ENCODE data around the gene NRXN3.

NRXN3 gene

DNA sequence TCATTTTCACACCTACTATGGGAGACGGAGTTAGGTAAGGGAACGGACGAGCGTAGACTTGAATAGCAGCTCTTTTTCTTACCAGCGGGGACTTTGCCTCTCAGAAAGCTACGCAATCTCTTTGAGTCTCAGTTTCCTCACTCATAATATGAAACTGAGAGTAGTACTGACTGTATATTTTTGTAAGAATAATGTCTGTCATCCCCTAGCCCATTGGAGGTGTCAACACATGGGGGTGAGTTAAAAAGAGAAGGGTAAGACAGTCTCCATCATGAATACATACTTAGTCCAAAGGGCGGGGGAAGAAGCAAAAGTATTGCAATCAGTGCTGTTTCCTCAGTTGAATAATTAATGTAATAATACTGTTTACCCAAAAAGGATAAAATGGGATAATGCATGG, 592.2 kb downstream of the NRXN3 start:
- no peak overlapping the region for H3K4me3 ChIP-seq (ENCODE audit: low read length)
- H3K36me3 ChIP-seq (ENCODE audit: insufficient read depth, low read depth, low read length): no peaks in the 10 kb centered on the region
- no peak overlapping the region for H3K9ac ChIP-seq (ENCODE audit: low read depth, low read length)
- peaks cover 17% of the 10 kb centered on the region; the same call in 1 of the 2 replicates for H3K4me1 ChIP-seq (ENCODE audit: insufficient read depth, low read length)
- H3K27me3 ChIP-seq (ENCODE audit: insufficient read depth, low read length): no peaks in the 10 kb centered on the region
- no peaks in the 10 kb centered on the region for H3K9me3 ChIP-seq (ENCODE audit: insufficient read depth, low read depth, low read length)
- H3K27ac ChIP-seq (ENCODE audit: low read length): no peak overlapping the region

DNA sequence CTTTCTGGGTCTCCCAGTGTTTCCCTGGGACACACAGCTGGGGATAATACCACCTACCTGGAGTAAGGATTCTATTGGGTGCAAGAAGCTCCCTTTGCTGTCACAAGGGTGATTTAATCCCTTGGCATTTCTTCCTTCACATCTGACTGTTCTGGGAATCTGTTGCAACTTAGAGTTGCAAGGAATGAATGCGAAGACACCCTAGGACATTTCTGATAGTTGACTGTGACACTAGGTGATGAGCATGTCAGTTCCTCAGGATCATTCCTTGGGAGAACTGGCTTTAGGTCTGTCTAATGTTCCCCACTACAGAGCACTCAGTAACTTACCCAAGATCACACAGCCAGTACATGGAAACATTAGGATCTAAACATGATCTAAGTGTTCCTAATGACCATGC, 593.6 kb downstream of the NRXN3 start:
- Histone ChIP-seq H3K9me3 (ENCODE audit: insufficient read depth, low read depth, low read length) (no peaks in the 10 kb centered on the region), H3K4me3 (ENCODE audit: low read length) (no peak overlapping the region), H3K27me3 (ENCODE audit: insufficient read depth, low read length) (no peaks in the 10 kb centered on the region), H3K9ac (ENCODE audit: low read depth, low read length) (no peak overlapping the region), H3K4me1 (ENCODE audit: insufficient read depth, low read length) (peaks cover 13% of the 10 kb centered on the region; the same call in 1 of the 2 replicates), H3K36me3 (ENCODE audit: insufficient read depth, low read depth, low read length) (no peaks in the 10 kb centered on the region), H3K27ac (ENCODE audit: low read length) (no peak overlapping the region)

DNA sequence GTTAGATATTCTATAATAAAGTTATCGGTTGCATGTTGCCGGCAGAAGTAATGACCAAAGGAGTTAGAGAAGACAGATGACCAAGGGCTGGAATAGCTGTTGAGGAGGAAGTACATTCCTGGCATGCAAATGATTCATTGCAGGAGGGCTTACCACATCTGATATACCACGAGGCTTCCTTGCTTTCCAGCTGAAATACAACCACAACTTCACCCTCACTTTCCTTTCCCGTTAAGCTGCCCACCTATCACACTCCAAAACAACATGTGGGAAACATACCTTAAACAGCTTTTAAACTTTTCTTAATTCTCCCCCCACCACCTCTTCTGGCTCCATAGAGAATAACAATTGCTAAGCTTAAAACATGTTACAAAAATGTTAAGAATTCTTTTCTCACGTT, 594.1 kb downstream of the NRXN3 start:
- Histone ChIP-seq H3K36me3 (ENCODE audit: insufficient read depth, low read depth, low read length) (no peaks in the 10 kb centered on the region), H3K27ac (ENCODE audit: low read length) (no peak overlapping the region), H3K9ac (ENCODE audit: low read depth, low read length) (no peak overlapping the region; the same call in 1 of the 2 replicates), H3K4me1 (ENCODE audit: insufficient read depth, low read length) (peaks cover 13% of the 10 kb centered on the region; the same call in 1 of the 2 replicates), H3K9me3 (ENCODE audit: insufficient read depth, low read depth, low read length) (no peaks in the 10 kb centered on the region), H3K4me3 (ENCODE audit: low read length) (no peak overlapping the region; the same call in 1 of the 2 replicates), H3K27me3 (ENCODE audit: insufficient read depth, low read length) (no peaks in the 10 kb centered on the region)

DNA sequence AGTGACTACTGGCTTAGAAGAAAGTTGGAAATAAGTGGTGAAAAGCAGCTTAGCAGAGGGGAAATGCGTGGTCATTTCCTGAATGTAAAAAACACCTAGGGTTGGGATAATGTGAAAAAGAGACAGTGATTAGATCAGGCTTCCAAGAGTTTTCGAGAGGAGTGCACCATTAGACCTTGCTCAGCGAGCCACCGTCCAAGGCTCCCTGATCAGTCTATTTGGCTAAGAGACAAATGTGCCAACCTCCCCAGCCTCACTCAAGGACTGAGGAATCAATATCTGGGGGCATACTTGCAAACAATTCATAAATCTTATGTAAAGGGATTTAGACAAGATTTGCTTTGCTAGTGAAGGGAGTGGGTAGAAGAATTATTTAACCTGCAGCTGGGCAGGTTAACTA, 594.5 kb downstream of the NRXN3 start:
- H3K27me3 ChIP-seq (ENCODE audit: insufficient read depth, low read length): no peaks in the 10 kb centered on the region
- peaks cover 13% of the 10 kb centered on the region; the same call in 1 of the 2 replicates for H3K4me1 ChIP-seq (ENCODE audit: insufficient read depth, low read length)
- H3K36me3 ChIP-seq (ENCODE audit: insufficient read depth, low read depth, low read length): no peaks in the 10 kb centered on the region
- H3K9ac ChIP-seq (ENCODE audit: low read depth, low read length): no peak overlapping the region; the same call in 1 of the 2 replicates
- no peaks in the 10 kb centered on the region for H3K9me3 ChIP-seq (ENCODE audit: insufficient read depth, low read depth, low read length)
- no peak overlapping the region for H3K27ac ChIP-seq (ENCODE audit: low read length)
- no peak overlapping the region; the same call in 1 of the 2 replicates for H3K4me3 ChIP-seq (ENCODE audit: low read length)

DNA sequence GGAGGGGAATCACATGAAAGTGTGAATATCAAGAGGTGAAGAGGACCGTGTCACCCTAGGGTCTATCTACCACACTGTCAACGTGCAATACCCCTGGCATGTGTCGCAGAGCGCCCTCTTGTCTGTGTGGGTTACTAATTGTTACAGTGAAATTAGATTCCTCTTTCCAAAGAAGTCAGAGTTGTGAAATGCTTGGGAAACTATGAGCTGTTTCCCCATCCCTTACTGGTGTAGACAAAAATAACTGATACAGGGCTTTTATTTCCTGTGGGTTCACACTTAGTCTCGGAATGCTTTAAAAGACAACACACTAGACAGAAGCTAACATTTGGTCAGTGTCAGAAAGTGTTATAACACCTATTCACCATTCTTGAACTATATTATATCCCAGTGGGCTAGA, 597.3 kb downstream of the NRXN3 start:
- peaks cover 13% of the 10 kb centered on the region; the same call in 1 of the 2 replicates for H3K4me1 ChIP-seq (ENCODE audit: insufficient read depth, low read length)

DNA sequence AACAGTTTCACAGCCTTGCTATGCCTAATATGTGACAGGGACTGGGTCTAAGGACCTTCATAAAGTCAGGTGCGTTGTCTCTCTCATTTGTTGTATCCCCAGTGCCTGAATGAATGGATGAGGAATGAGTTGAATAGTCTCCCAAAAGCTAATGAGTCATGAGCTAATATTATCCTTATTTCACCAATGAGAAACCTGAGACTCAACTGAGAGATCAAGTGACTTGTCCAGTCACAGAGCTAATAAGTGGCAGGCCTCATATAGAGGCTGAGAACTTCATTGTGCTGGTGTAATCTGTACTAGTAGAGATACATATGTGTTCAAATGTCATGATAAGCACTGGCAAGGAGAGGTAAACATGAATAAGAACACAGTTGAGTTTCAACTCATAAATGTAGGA, 612.4 kb downstream of the NRXN3 start:
- Histone ChIP-seq H3K9me3 (ENCODE audit: insufficient read depth, low read depth, low read length) (no peaks in the 10 kb centered on the region), H3K4me1 (ENCODE audit: insufficient read depth, low read length) (no peaks in the 10 kb centered on the region), H3K27me3 (ENCODE audit: insufficient read depth, low read length) (no peaks in the 10 kb centered on the region)

More for the DNA sequence above, 597.3 kb downstream of the NRXN3 start:
- H3K9me3 ChIP-seq (ENCODE audit: insufficient read depth, low read depth, low read length): no peaks in the 10 kb centered on the region
- H3K4me3 ChIP-seq (ENCODE audit: low read length): no peak overlapping the region
- no peaks in the 10 kb centered on the region for H3K36me3 ChIP-seq (ENCODE audit: insufficient read depth, low read depth, low read length)
- H3K27ac ChIP-seq (ENCODE audit: low read length): no peak overlapping the region
- no peak overlapping the region for H3K9ac ChIP-seq (ENCODE audit: low read depth, low read length)
- no peaks in the 10 kb centered on the region for H3K27me3 ChIP-seq (ENCODE audit: insufficient read depth, low read length)

DNA sequence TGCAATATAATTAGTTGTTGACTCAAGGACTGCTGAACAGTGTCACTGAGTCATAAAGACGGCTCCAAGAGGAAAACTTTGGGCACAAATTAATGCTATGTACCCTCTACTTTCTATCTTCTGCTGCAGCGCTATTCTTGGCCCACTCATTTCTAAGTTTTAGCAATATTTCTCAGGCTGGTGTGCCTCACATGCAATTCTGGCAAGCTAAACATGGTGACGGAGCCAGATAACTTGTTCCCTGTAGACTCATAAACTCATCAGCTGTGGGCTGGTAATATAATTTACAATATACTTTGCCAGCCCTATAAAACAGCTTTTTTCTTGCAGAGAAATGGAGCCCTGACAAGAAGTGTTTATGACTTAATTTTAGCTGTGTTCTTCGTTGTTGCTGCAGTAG, 615.1 kb downstream of the NRXN3 start:
- H3K36me3 ChIP-seq (ENCODE audit: insufficient read depth, low read depth, low read length): no peaks in the 10 kb centered on the region
- H3K4me3 ChIP-seq (ENCODE audit: low read length): no peak overlapping the region
- no peak overlapping the region for H3K27ac ChIP-seq (ENCODE audit: low read length)
- no peaks in the 10 kb centered on the region for H3K27me3 ChIP-seq (ENCODE audit: insufficient read depth, low read length)
- H3K9ac ChIP-seq (ENCODE audit: low read depth, low read length): no peak overlapping the region
- H3K4me1 ChIP-seq (ENCODE audit: insufficient read depth, low read length): no peaks in the 10 kb centered on the region
- no peaks in the 10 kb centered on the region for H3K9me3 ChIP-seq (ENCODE audit: insufficient read depth, low read depth, low read length)

More for the DNA sequence above, 612.4 kb downstream of the NRXN3 start:
- no peak overlapping the region for H3K9ac ChIP-seq (ENCODE audit: low read depth, low read length)
- no peaks in the 10 kb centered on the region for H3K36me3 ChIP-seq (ENCODE audit: insufficient read depth, low read depth, low read length)
- no peak overlapping the region for H3K4me3 ChIP-seq (ENCODE audit: low read length)
- no peak overlapping the region for H3K27ac ChIP-seq (ENCODE audit: low read length)

DNA sequence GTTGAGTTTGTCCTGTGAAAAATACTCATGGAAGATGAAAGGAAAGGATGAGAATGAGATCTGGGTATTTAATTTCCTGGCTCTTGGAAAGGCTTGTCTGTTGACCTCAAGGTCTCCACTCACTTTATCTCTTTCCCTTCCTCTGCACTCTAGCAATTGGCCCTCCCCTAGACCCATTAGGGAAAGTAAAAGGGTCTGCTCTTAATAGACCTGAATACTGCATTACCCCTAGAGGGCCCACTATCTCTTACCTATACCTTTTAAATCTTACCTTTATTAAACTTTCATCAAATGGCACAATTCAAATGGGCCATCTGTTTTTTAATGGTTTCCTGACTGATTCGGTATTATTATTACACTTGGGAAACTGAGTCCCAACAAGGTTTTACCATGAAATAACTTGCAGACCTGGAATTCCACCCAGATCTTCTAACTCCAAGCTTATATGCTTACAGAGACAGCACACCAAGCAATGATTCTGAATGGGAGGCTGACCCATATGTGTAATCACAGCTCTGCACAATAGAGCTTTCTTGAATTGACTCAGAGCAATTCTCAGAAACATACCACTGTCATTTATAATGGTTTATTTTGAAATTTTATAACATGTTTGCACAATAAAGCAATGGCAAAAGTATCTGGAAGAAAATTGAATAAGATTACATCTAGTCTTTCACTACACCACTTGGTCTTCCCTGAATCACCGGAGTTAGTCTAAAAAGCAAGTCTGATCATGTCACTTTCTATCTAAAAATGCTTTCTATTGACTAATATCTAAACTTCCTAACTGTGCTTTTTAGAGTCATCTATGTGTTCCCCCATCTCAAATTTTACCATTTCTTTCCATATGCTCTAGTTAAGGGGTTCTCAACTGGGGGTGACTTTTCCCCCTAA, 618.5 kb downstream of the NRXN3 start:
- Histone ChIP-seq H3K4me3 (ENCODE audit: low read length) (no peak overlapping the region), H3K9me3 (ENCODE audit: insufficient read depth, low read depth, low read length) (no peaks in the 10 kb centered on the region), H3K9ac (ENCODE audit: low read depth, low read length) (no peak overlapping the region), H3K4me1 (ENCODE audit: insufficient read depth, low read length) (no peaks in the 10 kb centered on the region), H3K36me3 (ENCODE audit: insufficient read depth, low read depth, low read length) (no peaks in the 10 kb centered on the region), H3K27ac (ENCODE audit: low read length) (no peak overlapping the region), H3K27me3 (ENCODE audit: insufficient read depth, low read length) (no peaks in the 10 kb centered on the region)

DNA sequence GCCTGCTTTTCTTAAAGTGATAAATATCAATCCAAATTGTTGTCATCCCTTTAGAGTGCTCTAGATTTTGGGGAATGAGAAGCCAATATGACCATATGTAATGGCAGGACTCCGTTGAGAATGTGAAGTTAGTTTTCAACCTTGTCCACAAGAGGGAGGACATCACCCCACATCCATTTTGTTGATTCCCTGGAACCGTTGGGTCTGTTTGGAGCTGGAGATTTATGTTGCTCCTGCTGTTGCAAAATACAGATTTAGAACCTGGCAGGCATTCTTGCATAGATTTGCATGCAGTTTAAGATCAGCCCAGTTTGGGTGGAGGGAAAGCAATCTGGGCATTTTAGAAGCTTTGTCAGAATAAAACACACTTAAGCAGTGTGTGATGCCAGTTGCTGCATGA, 620.1 kb downstream of the NRXN3 start:
- Histone ChIP-seq H3K4me1 (ENCODE audit: insufficient read depth, low read length) (no peaks in the 10 kb centered on the region), H3K27ac (ENCODE audit: low read length) (no peak overlapping the region), H3K27me3 (ENCODE audit: insufficient read depth, low read length) (no peaks in the 10 kb centered on the region), H3K9ac (ENCODE audit: low read depth, low read length) (no peak overlapping the region), H3K36me3 (ENCODE audit: insufficient read depth, low read depth, low read length) (no peaks in the 10 kb centered on the region), H3K9me3 (ENCODE audit: insufficient read depth, low read depth, low read length) (no peaks in the 10 kb centered on the region), H3K4me3 (ENCODE audit: low read length) (no peak overlapping the region)

DNA sequence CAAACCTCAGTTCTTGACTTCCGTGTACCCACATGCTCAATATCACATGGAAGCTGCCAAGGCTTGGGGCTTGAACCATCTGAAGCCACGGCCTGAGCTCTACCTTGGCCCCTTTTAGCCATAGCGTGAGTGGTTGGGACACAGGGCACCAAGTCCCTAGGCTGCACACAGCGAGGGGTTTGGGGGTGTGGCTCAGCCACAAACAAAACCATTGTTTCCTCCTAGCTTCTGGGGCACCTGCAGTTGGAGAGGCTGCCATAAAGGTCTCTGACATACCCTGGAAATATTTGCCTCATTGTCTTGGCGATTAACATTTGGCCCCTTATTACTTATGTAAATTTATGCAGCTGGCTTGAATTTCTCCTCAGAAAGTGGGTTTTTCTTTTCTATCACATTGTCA, 628.6 kb downstream of the NRXN3 start:
- Histone ChIP-seq H3K36me3 (ENCODE audit: insufficient read depth, low read depth, low read length) (no peaks in the 10 kb centered on the region), H3K4me3 (ENCODE audit: low read length) (no peak overlapping the region), H3K4me1 (ENCODE audit: insufficient read depth, low read length) (no peaks in the 10 kb centered on the region), H3K9me3 (ENCODE audit: insufficient read depth, low read depth, low read length) (no peaks in the 10 kb centered on the region), H3K27ac (ENCODE audit: low read length) (no peak overlapping the region), H3K27me3 (ENCODE audit: insufficient read depth, low read length) (no peaks in the 10 kb centered on the region), H3K9ac (ENCODE audit: low read depth, low read length) (no peak overlapping the region)

DNA sequence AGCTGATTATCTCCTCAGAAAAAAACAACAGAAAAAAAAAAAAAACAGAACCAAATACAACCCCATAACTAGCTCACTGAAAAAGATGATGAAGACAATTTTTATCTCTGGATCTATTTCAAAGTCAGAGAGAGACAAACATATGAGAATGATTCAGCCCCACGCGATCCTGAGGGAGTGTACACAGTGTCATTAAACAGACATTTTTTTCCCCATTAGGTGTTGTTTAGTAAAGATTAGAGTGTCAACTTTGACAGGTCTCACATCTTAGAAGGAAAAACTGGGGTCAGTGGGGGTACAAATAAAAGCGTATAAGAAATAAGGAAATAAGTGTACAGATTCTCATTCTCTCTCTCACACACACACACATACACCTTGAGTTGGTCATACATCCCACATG, 635.4 kb downstream of the NRXN3 start:
- Histone ChIP-seq H3K36me3 (ENCODE audit: insufficient read depth, low read depth, low read length) (no peaks in the 10 kb centered on the region), H3K9me3 (ENCODE audit: insufficient read depth, low read depth, low read length) (no peaks in the 10 kb centered on the region), H3K4me3 (ENCODE audit: low read length) (no peak overlapping the region), H3K4me1 (ENCODE audit: insufficient read depth, low read length) (no peaks in the 10 kb centered on the region), H3K9ac (ENCODE audit: low read depth, low read length) (no peak overlapping the region), H3K27ac (ENCODE audit: low read length) (no peak overlapping the region), H3K27me3 (ENCODE audit: insufficient read depth, low read length) (no peaks in the 10 kb centered on the region)

DNA sequence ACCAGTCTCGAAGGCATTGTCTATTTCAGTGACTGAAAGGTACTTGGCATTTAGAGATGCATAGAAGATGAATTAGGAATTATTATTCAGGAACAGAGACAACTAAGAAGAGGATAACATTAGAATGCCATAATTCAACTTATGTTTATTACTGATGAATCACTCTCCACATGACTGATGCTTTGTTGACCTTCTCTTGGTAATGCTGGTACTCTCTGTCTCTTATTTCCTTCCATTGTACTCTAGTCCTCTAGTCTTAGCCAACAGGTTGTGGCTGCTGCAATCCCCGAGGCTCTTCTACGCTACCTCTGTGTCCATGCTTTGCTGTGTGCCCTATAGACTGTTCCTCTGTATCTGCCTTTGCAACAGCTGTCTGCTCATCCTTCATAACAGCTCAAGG, 652.9 kb downstream of the NRXN3 start:
- Histone ChIP-seq H3K9me3 (ENCODE audit: insufficient read depth, low read depth, low read length) (no peaks in the 10 kb centered on the region), H3K4me3 (ENCODE audit: low read length) (no peak overlapping the region), H3K27ac (ENCODE audit: low read length) (no peak overlapping the region), H3K4me1 (ENCODE audit: insufficient read depth, low read length) (no peaks in the 10 kb centered on the region), H3K36me3 (ENCODE audit: insufficient read depth, low read depth, low read length) (no peaks in the 10 kb centered on the region), H3K9ac (ENCODE audit: low read depth, low read length) (no peak overlapping the region), H3K27me3 (ENCODE audit: insufficient read depth, low read length) (no peaks in the 10 kb centered on the region)
